Spleen (tissue), 11 donors: ENCODE measurements around the gene SNX9. TPM values are rescaled to one million over a fixed set of nuclear protein-coding genes. Genes with fewer than 3 reads are reported as not detected.
"Not testable (repeated sequence)": the region's sequence is repeated elsewhere in the genome, so short reads cannot be mapped to it uniquely, and the experiment has no call there.

Experiments used
- DNase-seq: peaks from one replicate; pipeline ENCODE4 v3.0.0-alpha.2; 2020
- H3K27ac ChIP-seq, 8 donors: fragments of 200-600 bp; sonication (generic) in 7 of 8; 1 replicate in 4 of 8; 2 replicates in 4 of 8; pipeline versions ENCODE4 v1.5.0 to v1.8.0; 2016 to 2021; ENCODE audit warnings: inconsistent platforms in 4 of 8, mild to moderate bottlenecking in 4 of 8, moderate library complexity in 1 of 8
- H3K27me3 ChIP-seq, 7 donors: fragments of 200-600 bp; sonication (generic) in 6 of 7; replicated peaks in 1 of 7; 1 replicate in 4 of 7; 2 replicates in 3 of 7; pipeline versions ENCODE4 v1.5.0 to v1.8.0; 2016 to 2021; ENCODE audit warnings: inconsistent platforms in 3 of 7, mild to moderate bottlenecking in 1 of 7
- H3K36me3 ChIP-seq, 6 donors: fragments of 200-600 bp; sonication (generic) in 5 of 6; 1 replicate in 4 of 6; 2 replicates in 2 of 6; pipeline versions ENCODE4 v1.5.0 to v1.8.0; 2016 to 2021; ENCODE audit warnings: inconsistent platforms in 2 of 6
- H3K4me1 ChIP-seq, 6 donors: fragments of 200-600 bp; sonication (generic) in 5 of 6; 1 replicate in 3 of 6; 2 replicates in 3 of 6; pipeline versions ENCODE4 v1.5.0 to v1.8.0; 2016 to 2021; ENCODE audit warnings: inconsistent platforms in 3 of 6
- H3K4me3 ChIP-seq, 8 donors: fragments of 200-600 bp; sonication (generic) in 7 of 8; 1 replicate in 4 of 8; 2 replicates in 4 of 8; pipeline versions ENCODE4 v1.5.0 to v1.8.0; 2016 to 2021; ENCODE audit warnings: inconsistent platforms in 4 of 8, mild to moderate bottlenecking in 4 of 8, moderate library complexity in 2 of 8
- H3K9me3 ChIP-seq, 8 donors: fragments of 200-600 bp; sonication (generic) in 7 of 8; 1 replicate in 4 of 8; 2 replicates in 4 of 8; pipeline versions ENCODE4 v1.5.0 to v1.8.0; 2016 to 2021; ENCODE audit warnings: inconsistent platforms in 4 of 8
- POLR2A ChIP-seq, 3 donors: fragments of 450-650 bp; IDR thresholded peaks; one replicate each; pipeline ENCODE4 v1.5.1; 2017; ENCODE audit warnings: antibody characterized with exemption in 3 of 3, mild to moderate bottlenecking in 1 of 3
- POLR2AphosphoS5 ChIP-seq, 3 donors: sonication (generic); formaldehyde crosslinking; IDR thresholded peaks; one replicate each; pipeline ENCODE4 v1.5.1; 2017; ENCODE audit warnings: antibody characterized with exemption in 3 of 3
- WGBS, 5 donors: extraction: QIAGEN DNeasy Blood & Tissue Kit in 3 of 5; methylation state at CpG; one replicate each; pipeline versions ENCODE4 v1.1.5 to v1.1.7; 2013 to 2018; 5-methylcytosine and 5-hydroxymethylcytosine counted together
- intact Hi-C: fragments of 100-400 bp; cut with DNase I; formaldehyde crosslinking; loops from one replicate; pipeline ENCODE4 v1.15.0; 2023; ENCODE audit warnings: low total_unique reads
- polyA plus RNA-seq, 3 donors: library from polyadenylated mRNA; stranded (reverse); fragments of 200-250 nt; gene quantifications; one replicate each; pipeline ENCODE4 v1.2.1, GENCODE V29; 2013
- total RNA-seq, 7 donors: library from RNA; depleted of rRNA in 3 of 7; stranded (reverse); fragments of >200 nt in 3 of 7; fragmentation: NEBNext Ultra II Directional in 4 of 7; extraction: Animal tissue kit (Norgen Biotek cat#: 25700) in 4 of 7; gene quantifications; one replicate each; pipeline versions ENCODE4 v1.1.0 to v1.2.1, GENCODE V29; 2016 to 2021
- TF ChIP-seq, protein P1 (sequence below), 11 experiments: fragments of 200-600 bp in 7 of 11; fragments of 450-650 bp in 4 of 11; sonication (generic) in 4 of 11; IDR thresholded peaks in 8 of 11; conservative IDR thresholded peaks in 3 of 11; 1 replicate in 7 of 11; 2 replicates in 4 of 11; pipeline versions ENCODE4 v1.4.0 to v1.8.0; 2016 to 2021; ENCODE audit warnings: antibody characterized with exemption in 11 of 11, inconsistent platforms in 4 of 11, mild to moderate bottlenecking in 1 of 11
- donor health status: healthy with polysubstance abuse.
- donor health status: DM: no; HTN: no; CAD: no; lungs with moderate emphysema.
- donor health status: DM: no; HTN: no; CAD: no.
- donor health status: Bipolar disorder and iron deficiency.
- donor health status: healthy.
- donor health status: DM: no; HTN: no; CAD: no.
- donor health status: DM: yes; HTN: yes; CAD: no.

Gene SNX9
- total and polyA plus RNA-seq, 10 donors, result 18.9 to 42.5 (median 31.8) TPM

DNA sequence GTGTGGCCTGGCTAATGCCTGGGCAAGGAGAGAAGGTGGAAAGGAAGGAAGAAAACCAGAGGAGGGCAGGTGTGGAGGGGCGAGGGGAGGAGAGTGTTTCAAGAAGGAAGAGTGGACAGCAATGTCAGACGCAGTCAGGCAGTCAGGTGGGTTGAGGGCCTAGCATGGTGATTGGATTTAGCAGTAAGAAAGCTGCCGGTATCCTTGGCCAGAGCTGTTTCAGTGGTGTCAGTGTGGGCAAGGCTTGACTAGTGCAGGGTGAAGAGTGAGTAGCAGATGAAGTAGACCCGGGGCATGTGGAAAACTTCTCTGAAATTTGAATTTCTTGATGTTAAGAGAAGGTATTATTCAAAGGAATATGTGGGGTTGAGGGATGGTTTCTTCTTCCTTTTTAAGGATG lies 27.0 kb downstream of the SNX9 start:
- H3K27ac ChIP-seq, result no peak overlapping the region
- 80 to 95% (median 90%) methylated on average over 4 of the region's 4 CpGs for WGBS, 5 donors

GRCh38 chr6:157853018-157853805 lies 30.2 kb downstream of the SNX9 start:
- 74 to 91% (median 83%) methylated on average over 2 of the region's 2 CpGs for WGBS, 5 donors

More for the DNA sequence above, 27.0 kb downstream of the SNX9 start:
- Histone ChIP-seq H3K36me3 (peaks cover 0 to 6% (median 0%) of the 10 kb centered on the region in 6 donors), H3K4me3 (no peak overlapping the region), H3K27me3 (no peaks in the 10 kb centered on the region), H3K9me3 (peaks cover 7 to 39% (median 32%) of the 10 kb centered on the region in 8 donors), H3K4me1 (peaks cover 0 to 56% (median 49%) of the 10 kb centered on the region in 6 donors)
- no peak for DNase-seq
- no peak for TF ChIP-seq POLR2A (IDR thresholded peaks at IDR 0.05)
- no peak for TF ChIP-seq POLR2AphosphoS5 (IDR thresholded peaks at IDR 0.05)
- TF ChIP-seq, protein P1, sequence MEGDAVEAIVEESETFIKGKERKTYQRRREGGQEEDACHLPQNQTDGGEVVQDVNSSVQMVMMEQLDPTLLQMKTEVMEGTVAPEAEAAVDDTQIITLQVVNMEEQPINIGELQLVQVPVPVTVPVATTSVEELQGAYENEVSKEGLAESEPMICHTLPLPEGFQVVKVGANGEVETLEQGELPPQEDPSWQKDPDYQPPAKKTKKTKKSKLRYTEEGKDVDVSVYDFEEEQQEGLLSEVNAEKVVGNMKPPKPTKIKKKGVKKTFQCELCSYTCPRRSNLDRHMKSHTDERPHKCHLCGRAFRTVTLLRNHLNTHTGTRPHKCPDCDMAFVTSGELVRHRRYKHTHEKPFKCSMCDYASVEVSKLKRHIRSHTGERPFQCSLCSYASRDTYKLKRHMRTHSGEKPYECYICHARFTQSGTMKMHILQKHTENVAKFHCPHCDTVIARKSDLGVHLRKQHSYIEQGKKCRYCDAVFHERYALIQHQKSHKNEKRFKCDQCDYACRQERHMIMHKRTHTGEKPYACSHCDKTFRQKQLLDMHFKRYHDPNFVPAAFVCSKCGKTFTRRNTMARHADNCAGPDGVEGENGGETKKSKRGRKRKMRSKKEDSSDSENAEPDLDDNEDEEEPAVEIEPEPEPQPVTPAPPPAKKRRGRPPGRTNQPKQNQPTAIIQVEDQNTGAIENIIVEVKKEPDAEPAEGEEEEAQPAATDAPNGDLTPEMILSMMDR (IDR thresholded peaks at IDR 0.05 in 8 of 11, conservative IDR thresholded peaks at IDR 0.05 in 3 of 11), result no peak
- intact Hi-C loops, result no loop called here

GRCh38 chr6:157853902-157854502 lies 31.0 kb downstream of the SNX9 start:
- WGBS, 5 donors, result 82 to 98% (median 93%) methylated on average over 1 of the region's 1 CpG
- H3K4me1 ChIP-seq, result peaks cover 0 to 19% (median 15%) of the 10 kb centered on the region in 6 donors
- TF ChIP-seq POLR2A (IDR thresholded peaks at IDR 0.05), result no peak
- TF ChIP-seq, protein P1 (IDR thresholded peaks at IDR 0.05 in 8 of 11, conservative IDR thresholded peaks at IDR 0.05 in 3 of 11), result no peak
- no peak for TF ChIP-seq POLR2AphosphoS5 (IDR thresholded peaks at IDR 0.05)
- H3K27me3 ChIP-seq, result no peaks in the 10 kb centered on the region
- intact Hi-C loops, result no loop called here
- H3K9me3 ChIP-seq, result peaks cover 7 to 42% (median 33%) of the 10 kb centered on the region in 8 donors
- no peak overlapping the region for H3K4me3 ChIP-seq
- DNase-seq, result no peak
- no peak overlapping the region for H3K27ac ChIP-seq
- peaks cover 0 to 6% (median 0%) of the 10 kb centered on the region in 6 donors for H3K36me3 ChIP-seq

More at GRCh38 chr6:157853018-157853805, 30.2 kb downstream of the SNX9 start:
- Histone ChIP-seq H3K4me3 (no peak overlapping the region), H3K27ac (no peak overlapping the region), H3K4me1 (peaks cover 0 to 26% (median 21%) of the 10 kb centered on the region in 6 donors), H3K9me3 (peaks cover 7 to 42% (median 33%) of the 10 kb centered on the region in 8 donors), H3K27me3 (no peaks in the 10 kb centered on the region), H3K36me3 (peaks cover 0 to 6% (median 0%) of the 10 kb centered on the region in 6 donors)
- DNase-seq, result no peak
- intact Hi-C loops, result no loop called here
- TF ChIP-seq POLR2A (IDR thresholded peaks at IDR 0.05) (no peak), POLR2AphosphoS5 (IDR thresholded peaks at IDR 0.05) (no peak)

- TF ChIP-seq POLR2AphosphoS5 (IDR thresholded peaks at IDR 0.05) (no peak), POLR2A (IDR thresholded peaks at IDR 0.05) (no peak)
- TF ChIP-seq, protein P1 (IDR thresholded peaks at IDR 0.05 in 8 of 11, conservative IDR thresholded peaks at IDR 0.05 in 3 of 11), result no peak
- Histone ChIP-seq H3K27ac (no peak overlapping the region), H3K4me3 (no peak overlapping the region), H3K9me3 (peaks cover 7 to 42% (median 33%) of the 10 kb centered on the region in 8 donors), H3K36me3 (peaks cover 0 to 6% (median 0%) of the 10 kb centered on the region in 6 donors), H3K27me3 (no peaks in the 10 kb centered on the region), H3K4me1 (peaks cover 0 to 19% (median 11%) of the 10 kb centered on the region in 6 donors)
- 92 to 96% (median 94%) methylated on average over 5 of the region's 5 CpGs for WGBS, 5 donors
- no peak for DNase-seq
- intact Hi-C loops, result no loop called here
These were observed 32.3 kb downstream of the SNX9 start for GRCh38 chr6:157855325-157855724.

DNA sequence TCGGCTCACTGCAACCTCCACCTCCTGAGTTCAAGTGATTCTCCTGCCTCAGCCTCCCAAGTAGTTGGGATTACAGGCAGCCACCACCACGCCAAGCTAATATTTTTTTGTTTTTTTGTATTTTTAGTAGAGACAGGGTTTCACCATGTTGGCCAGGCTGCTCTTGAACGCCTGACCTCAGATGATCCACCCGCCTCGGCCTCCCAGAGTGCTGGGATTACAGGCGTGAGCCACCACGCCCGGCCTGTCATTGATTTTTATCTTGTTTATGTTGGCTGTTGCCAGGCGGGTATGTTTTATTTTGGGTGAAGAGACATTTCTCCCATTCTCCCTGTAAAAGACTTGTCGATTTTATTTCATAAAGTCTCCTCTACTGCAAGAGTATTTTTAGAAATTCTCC lies 32.8 kb downstream of the SNX9 start:
- H3K27ac ChIP-seq, H3K4me3 ChIP-seq, DNase-seq, H3K27me3 ChIP-seq, H3K36me3 ChIP-seq, intact Hi-C loops: not testable (repeated sequence)
- 92 to 95% (median 94%) methylated on average over 10 of the region's 10 CpGs for WGBS, 5 donors
- peaks cover 0 to 23% (median 14%) of the 10 kb centered on the region in 6 donors for H3K4me1 ChIP-seq
- H3K9me3 ChIP-seq, result peaks cover 7 to 42% (median 33%) of the 10 kb centered on the region in 8 donors

DNA sequence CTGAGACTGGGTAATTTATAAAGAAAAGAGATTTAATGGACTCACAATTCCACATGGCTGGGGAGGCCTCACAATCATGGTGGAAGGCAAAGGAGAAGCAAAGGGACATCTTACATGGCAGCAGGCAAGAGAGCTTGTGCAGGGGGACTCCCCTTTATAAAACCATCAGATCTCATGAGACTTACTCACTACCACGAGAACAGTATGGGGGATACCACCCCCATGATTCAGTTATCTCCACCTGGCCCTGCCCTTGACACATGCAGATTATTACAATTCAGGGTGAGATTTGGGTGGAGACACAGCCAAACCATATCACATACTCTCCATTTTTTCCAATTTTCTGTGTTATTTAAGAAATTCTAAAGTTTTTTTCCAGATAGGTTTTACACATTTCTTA lies 35.6 kb downstream of the SNX9 start:
- H3K4me3 ChIP-seq, H3K36me3 ChIP-seq, DNase-seq, H3K27ac ChIP-seq, H3K27me3 ChIP-seq, intact Hi-C loops: not testable (repeated sequence)
- Histone ChIP-seq H3K4me1 (peaks cover 0 to 46% (median 22%) of the 10 kb centered on the region in 6 donors), H3K9me3 (peaks cover 0 to 16% (median 9%) of the 10 kb centered on the region in 8 donors)
- WGBS, 5 donors, result 61 to 82% (median 73%) methylated on average over 1 of the region's 1 CpG
